ENCODE results near the gene FBXO38.

- no peak for TF ChIP-seq DPF2 (CRISPR knock-in tag; IDR thresholded peaks at IDR 0.05; ENCODE audit: borderline replicate concordance, low read depth)
- TF ChIP-seq LBX2 (CRISPR knock-in tag; IDR thresholded peaks at IDR 0.05; ENCODE audit: borderline replicate concordance): no peak
- TF ChIP-seq CEBPZ (IDR thresholded peaks at IDR 0.05; ENCODE audit: low read length): no peak
- TF ChIP-seq ZFP62 (CRISPR knock-in tag; IDR thresholded peaks at IDR 0.05): no peak
- TF ChIP-seq RBM22 (optimal IDR thresholded peaks at IDR 0.05; ENCODE audit: low read length): no peak
- no peak for TF ChIP-seq ZNF121 (CRISPR knock-in tag; IDR thresholded peaks at IDR 0.05)
- no peak for TF ChIP-seq CCDC6 (CRISPR knock-in tag; IDR thresholded peaks at IDR 0.05)
- no peak for TF ChIP-seq NFAT5 (CRISPR knock-in tag; IDR thresholded peaks at IDR 0.05)
- no peak for TF ChIP-seq FOXJ3 (CRISPR knock-in tag; IDR thresholded peaks at IDR 0.05; ENCODE audit: borderline replicate concordance)
These were observed 3.6 kb downstream of the FBXO38 start for GRCh38 chr5:148387325-148387724.

All from HepG2 (cell line).